Stimulated activated CD4-positive, alpha-beta T cell treated with anti-CD3 and anti-CD28 coated beads, Interleukin-15, amount 100 ng/mL, for 24 hours (primary cell): ENCODE results near the gene OAT.
"Not testable (repeated sequence)": the region's sequence is repeated elsewhere in the genome, so short reads cannot be mapped to it uniquely, and the experiment has no call there.

Experiments
- DNase-seq: peaks from one replicate; pipeline ENCODE4 v3.0.0-alpha.2; 2020

Gene OAT

GRCh38 chr10:124376411-124376810, 42.3 kb downstream of the OAT start:
- no peak for DNase-seq

GRCh38 chr10:124375691-124376090, 43.0 kb downstream of the OAT start:
- no peak for DNase-seq

- DNase-seq = no peak
These were observed 43.4 kb downstream of the OAT start for GRCh38 chr10:124375353-124375614.

- DNase-seq = no peak
These were observed 44.0 kb downstream of the OAT start for GRCh38 chr10:124374535-124375352.

GRCh38 chr10:124372899-124373298, 45.8 kb downstream of the OAT start:
- no peak for DNase-seq

GRCh38 chr10:124370426-124370825, 48.3 kb downstream of the OAT start:
- no peak for DNase-seq

- no peak for DNase-seq
These were observed 48.7 kb downstream of the OAT start for GRCh38 chr10:124369986-124370385.

GRCh38 chr10:124369533-124369932, 49.2 kb downstream of the OAT start:
- not testable (repeated sequence) for DNase-seq

GRCh38 chr10:124369066-124369465, 49.7 kb downstream of the OAT start:
- no peak for DNase-seq

GRCh38 chr10:124367936-124368335, 50.8 kb downstream of the OAT start:
- DNase-seq = no peak

- DNase-seq = no peak
These were observed 51.3 kb downstream of the OAT start for GRCh38 chr10:124367414-124367813.

GRCh38 chr10:124366825-124367224, 51.9 kb downstream of the OAT start:
- no peak for DNase-seq

- no peak for DNase-seq
These were observed 52.4 kb downstream of the OAT start for GRCh38 chr10:124366343-124366742.

- no peak for DNase-seq
These were observed 54.0 kb downstream of the OAT start for GRCh38 chr10:124364674-124365073.

GRCh38 chr10:124362568-124362967, 56.2 kb downstream of the OAT start:
- no peak for DNase-seq

- no peak for DNase-seq
These were observed 59.3 kb downstream of the OAT start for GRCh38 chr10:124359336-124359832.

- DNase-seq = no peak
These were observed 61.2 kb downstream of the OAT start for GRCh38 chr10:124357561-124357885.

- DNase-seq = no peak
These were observed 61.8 kb downstream of the OAT start for GRCh38 chr10:124356701-124357560.

GRCh38 chr10:124354411-124355382, 64.0 kb downstream of the OAT start:
- DNase-seq = peak; percentile 61

GRCh38 chr10:124353896-124354295, 64.8 kb downstream of the OAT start:
- DNase-seq = no peak

GRCh38 chr10:124353091-124353815, 65.5 kb downstream of the OAT start:
- DNase-seq = no peak

- no peak for DNase-seq
These were observed 67.1 kb downstream of the OAT start for GRCh38 chr10:124351481-124352220.
